ENCODE results near the gene XG. TPM values are rescaled to one million over a fixed set of nuclear protein-coding genes. Genes with fewer than 3 reads are reported as not detected.
A peak's percentile ranks its signal among the peaks of the same experiment; 100 is the strongest.
"Not testable (repeated sequence)": the region's sequence is repeated elsewhere in the genome, so short reads cannot be mapped to it uniquely, and the experiment has no call there.

XG gene
- total RNA-seq, 1 experiment from 2014 or later, result 1.0 TPM

- TF ChIP-seq AFF4 (CRISPR knock-in tag; IDR thresholded peaks at IDR 0.05; ENCODE audit: borderline replicate concordance) (no peak), E2F5 (CRISPR knock-in tag; IDR thresholded peaks at IDR 0.05) (no peak), ZNF121 (CRISPR knock-in tag; IDR thresholded peaks at IDR 0.05) (no peak)
Measured at GRCh38 chrX:2801223-2801622, 49.4 kb downstream of the XG start (continued).

GRCh38 chrX:2802376-2803090 lies 50.7 kb downstream of the XG start:
- Mint-ChIP-seq H3K4me1 (peaks cover 68% of the 10 kb centered on the region), H3K27ac (peak overlapping the region; percentile 95)
- DNase-seq (ENCODE audit: low spot score); H3K4me3 Mint-ChIP-seq; POLR2A ChIA-PET; H3K9me3 Mint-ChIP-seq; H3K36me3 Mint-ChIP-seq; ATAC-seq; H3K27me3 Mint-ChIP-seq (ENCODE audit: low read depth): not testable (repeated sequence)
- CTCF ChIA-PET, result interaction anchor here (1.7 kb wide), 1 partner anchor 10 kb away, joined by 4 read pairs; no protein-coding TSS in a partner anchor

- CTCF ChIA-PET; H3K4me3 Mint-ChIP-seq; H3K9me3 Mint-ChIP-seq; DNase-seq (ENCODE audit: low spot score); H3K36me3 Mint-ChIP-seq; H3K27me3 Mint-ChIP-seq (ENCODE audit: low read depth); POLR2A ChIA-PET: not testable (repeated sequence)
- ATAC-seq, result peak; percentile 6; the same call in 1 of the 2 replicates
- TF ChIP-seq USF2 (CRISPR knock-in tag; IDR thresholded peaks at IDR 0.05) (peak; percentile 50), USF1 (CRISPR knock-in tag; IDR thresholded peaks at IDR 0.05) (peak; percentile 35; the same call in 1 of the 2 replicates)
- peaks cover 77% of the 10 kb centered on the region for H3K4me1 Mint-ChIP-seq
- H3K27ac Mint-ChIP-seq, result peak overlapping the region; percentile 96
Measured at GRCh38 chrX:2803486-2803885, 51.6 kb downstream of the XG start.

GRCh38 chrX:2804106-2804843 lies 52.4 kb downstream of the XG start:
- POLR2A ChIA-PET; CTCF ChIA-PET; H3K4me3 Mint-ChIP-seq; DNase-seq (ENCODE audit: low spot score); H3K27me3 Mint-ChIP-seq (ENCODE audit: low read depth); H3K9me3 Mint-ChIP-seq; H3K36me3 Mint-ChIP-seq: not testable (repeated sequence)
- H3K27ac Mint-ChIP-seq, result peak overlapping the region; percentile 96
- H3K4me1 Mint-ChIP-seq, result peaks cover 69% of the 10 kb centered on the region
- peak; percentile 43 for ATAC-seq

- DNase-seq (ENCODE audit: low spot score); POLR2A ChIA-PET; CTCF ChIA-PET; H3K4me3 Mint-ChIP-seq; H3K36me3 Mint-ChIP-seq; H3K27me3 Mint-ChIP-seq (ENCODE audit: low read depth): not testable (repeated sequence)
- peak; percentile 20 for ATAC-seq
- Mint-ChIP-seq H3K27ac (peak overlapping the region; percentile 96), H3K9me3 (peaks cover 12% of the 10 kb centered on the region), H3K4me1 (peaks cover 64% of the 10 kb centered on the region)
Measured at GRCh38 chrX:2804858-2805257, 53.0 kb downstream of the XG start.
